Breast epithelium (tissue), 4 donors: ENCODE measurements around the gene FLYWCH2. TPM values are rescaled to one million over a fixed set of nuclear protein-coding genes. Genes with fewer than 3 reads are reported as not detected.

ENCODE experiments used
- DNase-seq, 2 donors: peaks; one replicate each; pipeline ENCODE4 v3.0.0-alpha.2; 2019; ENCODE audit warnings: low spot score in 2 of 2
- H3K27ac ChIP-seq, 2 donors: fragments of 200-600 bp; sonication (generic) in 1 of 2; one replicate each; pipeline ENCODE4 v1.5.1; 2016 to 2019; ENCODE audit warnings: mild to moderate bottlenecking in 1 of 2
- H3K27me3 ChIP-seq, 2 donors: fragments of 200-600 bp; sonication (generic) in 1 of 2; one replicate each; pipeline versions ENCODE4 v1.5.1 to v1.6.0; 2017 to 2019; ENCODE audit warnings: control low read depth in 1 of 2, mild to moderate bottlenecking in 1 of 2
- H3K36me3 ChIP-seq: fragments of 200-600 bp; one replicate; pipeline ENCODE4 v1.5.1; 2019
- H3K4me1 ChIP-seq, 2 donors: fragments of 200-600 bp; sonication (generic); one replicate each; pipeline ENCODE4 v1.5.1; 2016 to 2019; ENCODE audit warnings: control low read depth in 1 of 2
- H3K4me3 ChIP-seq, 3 donors: fragments of 200-600 bp; sonication (generic); 1 replicate in 2 of 3; 2 replicates in 1 of 3; pipeline ENCODE4 v1.5.1; 2016 to 2019; ENCODE audit warnings: mild to moderate bottlenecking in 3 of 3, moderate library complexity in 2 of 3
- H3K9me3 ChIP-seq, 2 donors: fragments of 200-600 bp; sonication (generic) in 1 of 2; one replicate each; pipeline ENCODE4 v1.5.1; 2016 to 2019; ENCODE audit warnings: control low read depth in 1 of 2
- POLR2A ChIP-seq: fragments of 450-650 bp; IDR thresholded peaks from one replicate; pipeline ENCODE4 v1.6.1; 2016; ENCODE audit warnings: antibody characterized with exemption, mild to moderate bottlenecking, moderate library complexity
- POLR2AphosphoS5 ChIP-seq, 3 donors: sonication (generic); formaldehyde crosslinking; IDR thresholded peaks; one replicate each; pipeline ENCODE4 v1.6.1; 2017; ENCODE audit warnings: antibody characterized with exemption in 3 of 3
- intact Hi-C: fragments of 100-400 bp; cut with DNase I; formaldehyde crosslinking; loops from one replicate; pipeline ENCODE4 v1.15.1; 2023; ENCODE audit warnings: low total_unique reads
- total RNA-seq, 3 donors: library from RNA; depleted of rRNA; stranded (reverse); fragments of >200 nt; gene quantifications; one replicate each; pipeline ENCODE4 v1.1.0, GENCODE V29; 2016
- TF ChIP-seq, protein P1 (sequence below), 3 donors: fragments of 450-650 bp; IDR thresholded peaks; one replicate each; pipeline ENCODE4 v1.5.1; 2016 to 2017; ENCODE audit warnings: antibody characterized with exemption in 3 of 3, mild to moderate bottlenecking in 3 of 3, moderate library complexity in 3 of 3

FLYWCH2 gene
- total RNA-seq, 3 donors from 2014 or later: 36.0 to 49.2 (median 47.9) TPM

- TF ChIP-seq, protein P1, sequence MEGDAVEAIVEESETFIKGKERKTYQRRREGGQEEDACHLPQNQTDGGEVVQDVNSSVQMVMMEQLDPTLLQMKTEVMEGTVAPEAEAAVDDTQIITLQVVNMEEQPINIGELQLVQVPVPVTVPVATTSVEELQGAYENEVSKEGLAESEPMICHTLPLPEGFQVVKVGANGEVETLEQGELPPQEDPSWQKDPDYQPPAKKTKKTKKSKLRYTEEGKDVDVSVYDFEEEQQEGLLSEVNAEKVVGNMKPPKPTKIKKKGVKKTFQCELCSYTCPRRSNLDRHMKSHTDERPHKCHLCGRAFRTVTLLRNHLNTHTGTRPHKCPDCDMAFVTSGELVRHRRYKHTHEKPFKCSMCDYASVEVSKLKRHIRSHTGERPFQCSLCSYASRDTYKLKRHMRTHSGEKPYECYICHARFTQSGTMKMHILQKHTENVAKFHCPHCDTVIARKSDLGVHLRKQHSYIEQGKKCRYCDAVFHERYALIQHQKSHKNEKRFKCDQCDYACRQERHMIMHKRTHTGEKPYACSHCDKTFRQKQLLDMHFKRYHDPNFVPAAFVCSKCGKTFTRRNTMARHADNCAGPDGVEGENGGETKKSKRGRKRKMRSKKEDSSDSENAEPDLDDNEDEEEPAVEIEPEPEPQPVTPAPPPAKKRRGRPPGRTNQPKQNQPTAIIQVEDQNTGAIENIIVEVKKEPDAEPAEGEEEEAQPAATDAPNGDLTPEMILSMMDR (IDR thresholded peaks at IDR 0.05): no peak
- TF ChIP-seq POLR2A (no peak), POLR2AphosphoS5 (IDR thresholded peaks at IDR 0.05) (no peak)
- peak overlapping the region; percentile 96 to 97 for H3K27ac ChIP-seq
- H3K36me3 ChIP-seq: no peaks in the 10 kb centered on the region
- peak overlapping the region; percentile 81 to 90 (median 87) for H3K4me3 ChIP-seq
- no peaks in the 10 kb centered on the region for H3K4me1 ChIP-seq
- DNase-seq: peak in 1 of 2 donors; percentile 37
- H3K27me3 ChIP-seq: no peaks in the 10 kb centered on the region
- H3K9me3 ChIP-seq: no peaks in the 10 kb centered on the region
- intact Hi-C loops: no loop called here
Observed at GRCh38 chr16:2881783-2882649, 999 bp upstream of the FLYWCH2 start.

DNA sequence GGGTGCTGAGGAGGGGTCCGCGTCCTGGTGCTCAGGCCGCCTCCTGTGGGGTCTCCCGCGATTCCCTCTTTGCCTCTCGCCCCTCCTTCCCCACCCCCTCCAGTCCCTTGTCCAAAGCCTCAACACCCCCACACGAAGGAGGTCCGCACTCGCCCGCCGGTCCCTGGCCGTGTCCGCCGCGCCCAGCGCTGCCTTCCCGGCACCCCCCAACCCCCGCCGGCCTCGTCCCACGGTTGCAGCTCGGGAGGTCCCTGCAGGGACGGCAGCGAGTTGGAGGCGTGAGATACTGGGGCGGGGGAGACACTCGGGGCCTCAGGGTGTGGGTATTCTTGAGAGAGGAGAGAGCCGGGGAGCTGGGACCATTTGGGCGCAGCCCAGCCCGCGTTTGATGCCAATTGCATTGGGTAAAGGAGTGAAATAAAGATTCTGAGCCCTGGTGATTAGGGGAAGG, 468 bp downstream of the FLYWCH2 start:
- Histone ChIP-seq H3K4me1 (no peaks in the 10 kb centered on the region), H3K36me3 (no peaks in the 10 kb centered on the region), H3K9me3 (no peaks in the 10 kb centered on the region), H3K4me3 (peak overlapping the region; percentile 81 to 90 (median 87)), H3K27ac (peak overlapping the region; percentile 96 to 97), H3K27me3 (no peaks in the 10 kb centered on the region)
- no peak for DNase-seq
- intact Hi-C loops: no loop called here
- TF ChIP-seq POLR2AphosphoS5 (IDR thresholded peaks at IDR 0.05): no peak
- no peak for TF ChIP-seq POLR2A
- TF ChIP-seq, protein P1 (IDR thresholded peaks at IDR 0.05): peak in 1 of 3 donors; percentile 0

DNA sequence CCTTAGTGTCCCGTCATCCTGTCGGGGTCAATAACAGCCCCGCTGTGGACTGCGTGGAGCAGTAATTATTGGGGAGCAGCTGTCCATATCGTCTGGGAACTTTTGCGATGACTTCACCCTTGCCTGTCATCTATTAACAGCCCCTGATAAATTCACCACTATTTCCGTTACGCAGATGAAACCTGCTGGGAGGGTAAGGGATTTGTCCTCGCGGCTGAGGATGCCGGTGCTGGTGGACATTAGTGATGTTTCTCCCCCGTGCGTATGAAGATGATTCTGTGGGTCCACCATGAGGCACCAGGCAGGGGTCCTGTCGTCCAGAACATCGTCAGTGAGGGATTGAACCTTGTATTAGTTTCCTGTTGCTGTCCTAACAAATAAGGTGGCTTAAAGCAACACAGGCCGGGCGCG, 1.0 kb downstream of the FLYWCH2 start:
- H3K9me3 ChIP-seq: no peaks in the 10 kb centered on the region
- H3K36me3 ChIP-seq: no peaks in the 10 kb centered on the region
- TF ChIP-seq, protein P1 (IDR thresholded peaks at IDR 0.05): no peak
- no peak for TF ChIP-seq POLR2AphosphoS5 (IDR thresholded peaks at IDR 0.05)
- H3K4me1 ChIP-seq: no peaks in the 10 kb centered on the region
- DNase-seq: no peak
- H3K4me3 ChIP-seq: peak overlapping the region; percentile 81 to 90 (median 87)
- H3K27me3 ChIP-seq: no peaks in the 10 kb centered on the region
- peak overlapping the region; percentile 96 to 97 for H3K27ac ChIP-seq
- intact Hi-C loops: no loop called here

DNA sequence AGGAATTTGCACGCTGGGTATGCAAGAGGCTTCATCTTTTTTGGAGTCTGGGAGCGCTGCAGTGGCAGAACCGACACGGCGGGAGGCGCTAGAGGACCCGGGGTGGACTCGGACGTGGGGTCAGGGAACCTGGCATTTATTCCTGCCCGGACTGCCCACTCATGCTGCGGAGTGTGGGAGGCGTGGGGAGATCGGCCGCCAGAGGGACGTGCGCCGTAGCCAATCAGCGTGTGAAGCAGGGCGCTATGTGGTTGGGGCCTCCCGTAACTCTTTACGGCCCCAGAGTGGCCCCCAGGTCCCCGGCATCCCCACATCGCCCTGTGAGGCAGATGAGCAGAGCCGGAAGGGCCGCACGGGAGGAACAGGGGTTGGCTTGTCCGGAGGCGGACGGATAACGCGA, 11.2 kb downstream of the FLYWCH2 start:
- no peak for DNase-seq
- Histone ChIP-seq H3K4me1 (no peaks in the 10 kb centered on the region), H3K4me3 (no peak overlapping the region), H3K36me3 (no peaks in the 10 kb centered on the region), H3K27me3 (no peaks in the 10 kb centered on the region), H3K9me3 (no peaks in the 10 kb centered on the region), H3K27ac (no peak overlapping the region)
- intact Hi-C loops: no loop called here
- TF ChIP-seq, protein P1 (IDR thresholded peaks at IDR 0.05): no peak
- TF ChIP-seq POLR2A (no peak), POLR2AphosphoS5 (IDR thresholded peaks at IDR 0.05) (no peak)

GRCh38 chr16:2895813-2896212, 12.8 kb downstream of the FLYWCH2 start:
- intact Hi-C loops: no loop called here
- TF ChIP-seq, protein P1 (IDR thresholded peaks at IDR 0.05): no peak
- TF ChIP-seq POLR2A: no peak
- TF ChIP-seq POLR2AphosphoS5 (IDR thresholded peaks at IDR 0.05): no peak
- DNase-seq: no peak
- H3K4me1 ChIP-seq: no peaks in the 10 kb centered on the region
- no peaks in the 10 kb centered on the region for H3K9me3 ChIP-seq
- H3K36me3 ChIP-seq: no peaks in the 10 kb centered on the region
- H3K27ac ChIP-seq: no peak overlapping the region
- H3K4me3 ChIP-seq: no peak overlapping the region
- no peaks in the 10 kb centered on the region for H3K27me3 ChIP-seq
